K562 (cell line): ENCODE results near the gene NEMP2. TPM values are rescaled to one million over a fixed set of nuclear protein-coding genes. Genes with fewer than 3 reads are reported as not detected.

Experiments used
- ATAC-seq: fragments of 200-7000 bp; cut with Tn5 transposase; 3 replicates; pipeline ENCODE4 v1.9.1; 2020; ENCODE audit warnings: moderate library complexity
- BruUV-seq: library from RNA; stranded (reverse); fragments of 400-500 nt; replicated peaks from 2 replicates; lab custom pipeline; 2021; lab: Mats Ljungman, UMichigan
- CTCF ChIA-PET: fragments of 300-600 bp; formaldehyde crosslinking; extraction: SDS; loops from one replicate; lab custom pipeline; 2021; ENCODE audit warnings: low intra/inter-chr PET ratio; lab: Yijun Ruan, JAX
- POLR2A ChIA-PET: fragments of 300-600, 350-650 bp; sonication (Branson Sonifier 250); formaldehyde crosslinking; extraction: SDS; loops from one replicate; lab custom pipeline; 2021; ENCODE audit warnings: antibody characterized with exemption, inconsistent platforms; lab: Yijun Ruan, JAX
- DNase-seq, 4 experiments: peaks; one replicate each; pipeline versions ENCODE4 v3.0.0 to v3.0.0-alpha.2; 2011 to 2018; ENCODE audit warnings: low spot score in 3 of 4, mixed read lengths in 3 of 4; ENCODE audit errors: extremely low read depth in 1 of 4
- FAIRE-seq: peaks from 2 replicates; lab custom pipeline; 2011; peaks lifted over from hg19 to GRCh38; lab: Jason Lieb, UNC
- H2AFZ ChIP-seq: 2 replicates; pipeline ENCODE4 v1.6.0; 2011; ENCODE audit warnings: low read depth, low read length, control low read depth, inconsistent platforms
- H3K27ac ChIP-seq: fragments of 200-600 bp; 3 replicates; pipeline ENCODE4 v1.8.0; 2011; ENCODE audit warnings: low read depth, mild to moderate bottlenecking, control low read depth, inconsistent platforms, low read length, moderate library complexity, mixed read lengths; ENCODE audit errors: extremely low read depth
- H3K27me3 ChIP-seq, 2 experiments: fragments of 300-600 bp in 1 of 2; 2 replicates in 1 of 2; 3 replicates in 1 of 2; pipeline versions ENCODE4 v1.6.0 to v1.8.0; 2011; ENCODE audit warnings: inconsistent platforms in 2 of 2, low read length in 2 of 2, mild to moderate bottlenecking in 1 of 2, mixed read lengths in 1 of 2, moderate library complexity in 1 of 2; ENCODE audit not compliant: control insufficient read depth in 2 of 2, insufficient read depth in 2 of 2
- H3K36me3 ChIP-seq: fragments of 300-600 bp; 3 replicates; pipeline ENCODE4 v1.8.0; 2011; ENCODE audit warnings: mild to moderate bottlenecking, low read length, inconsistent platforms; ENCODE audit not compliant: control insufficient read depth, insufficient read depth
- H3K4me1 ChIP-seq, 2 experiments: fragments of 200-600 bp in 1 of 2; replicated peaks in 1 of 2; 2 replicates in 1 of 2; 3 replicates in 1 of 2; pipeline versions ENCODE4 v1.5.1 to v1.8.0; 2011; ENCODE audit warnings: inconsistent platforms in 2 of 2, low read length in 2 of 2, mild to moderate bottlenecking in 1 of 2, mixed read lengths in 1 of 2, moderate library complexity in 1 of 2; ENCODE audit not compliant: control insufficient read depth in 2 of 2, insufficient read depth in 2 of 2
- H3K4me2 ChIP-seq: 2 replicates; pipeline ENCODE4 v1.6.1; 2011; ENCODE audit warnings: low read length, control low read depth, inconsistent platforms, mixed read lengths; ENCODE audit not compliant: insufficient read depth
- H3K4me3 ChIP-seq: fragments of 200-600 bp; sonication (generic), shearing (Covaris generic); 2 replicates; pipeline ENCODE4 v1.5.1; 2016; ENCODE audit warnings: control low read depth, inconsistent platforms
- H3K79me2 ChIP-seq: fragments of 200-600 bp; 3 replicates; pipeline ENCODE4 v1.8.0; 2011; ENCODE audit warnings: low read length, inconsistent platforms; ENCODE audit not compliant: control insufficient read depth, insufficient read depth
- H3K9ac ChIP-seq, 2 experiments: 2 replicates each; pipeline versions ENCODE4 v1.6.0 to v1.6.1; 2011; ENCODE audit warnings: low read depth in 2 of 2, low read length in 2 of 2, control low read depth in 1 of 2, inconsistent platforms in 1 of 2, mild to moderate bottlenecking in 1 of 2, mixed read lengths in 1 of 2; ENCODE audit not compliant: insufficient read depth in 1 of 2
- H3K9me1 ChIP-seq: one replicate; pipeline ENCODE4 v1.6.0; 2011; ENCODE audit warnings: inconsistent platforms, mild to moderate bottlenecking, low read length, moderate library complexity; ENCODE audit not compliant: control insufficient read depth, insufficient read depth
- H3K9me3 ChIP-seq: replicated peaks from 2 replicates; pipeline ENCODE4 v1.5.1; 2011; ENCODE audit warnings: low read depth, low read length, inconsistent platforms; ENCODE audit not compliant: control insufficient read depth, insufficient read depth
- H4K20me1 ChIP-seq: replicated peaks from 2 replicates; pipeline ENCODE4 v1.6.1; 2011; ENCODE audit warnings: low read length, inconsistent platforms, mixed read lengths; ENCODE audit not compliant: control insufficient read depth, insufficient read depth
- CAMTA2 ChIP-seq: fragments of 250-450 bp; sonication (Bioruptor Pico); conservative IDR thresholded peaks from 2 replicates; pipeline ENCODE4 v1.5.1; 2022
- CEBPB ChIP-seq: fragments of 450-650 bp; IDR thresholded peaks from 2 replicates; pipeline ENCODE4 v1.6.1; 2016; ENCODE audit warnings: missing genetic modification characterization, missing compliant biosample characterization
- HBP1 ChIP-seq: fragments of 450-650 bp; formaldehyde crosslinking; IDR thresholded peaks from 2 replicates; pipeline ENCODE4 v1.4.0; 2022; ENCODE audit warnings: missing genetic modification characterization
- HNRNPUL1 ChIP-seq: fragments of 200-400 bp; formaldehyde crosslinking; IDR thresholded peaks from 2 replicates; pipeline ENCODE4 v1.6.1; 2017; ENCODE audit warnings: low read length
- MECOM ChIP-seq: fragments of 250-450 bp; sonication (Bioruptor Pico); IDR thresholded peaks from 2 replicates; pipeline ENCODE4 v1.8.0; 2022; ENCODE audit warnings: inconsistent platforms
- PBX2 ChIP-seq, 2 experiments: IDR thresholded peaks in 1 of 2; conservative IDR thresholded peaks in 1 of 2; 2 replicates each; pipeline ENCODE4 v1.6.1; 2016; ENCODE audit warnings: low read depth in 2 of 2, mild to moderate bottlenecking in 1 of 2, missing compliant biosample characterization in 1 of 2, missing genetic modification characterization in 1 of 2, moderate library complexity in 1 of 2
- ZC3H11A ChIP-seq: IDR thresholded peaks from 2 replicates; pipeline ENCODE4 v1.6.1; 2012; ENCODE audit warnings: low read depth, low read length, improper control_type of control experiment
- ZSCAN32 ChIP-seq: fragments of 450-650 bp; formaldehyde crosslinking; IDR thresholded peaks from 2 replicates; pipeline ENCODE4 v1.4.0; 2020; ENCODE audit warnings: mild to moderate bottlenecking, moderate library complexity
- WGBS: fragments of 100-300 bp; shearing (Covaris generic); methylation state at CpG from one replicate; pipeline ENCODE4 v1.1.6; 2016; ENCODE audit warnings: low coverage, mixed read lengths; ENCODE audit not compliant: insufficient coverage; ENCODE audit errors: missing lambda C conversion rate; 5-methylcytosine and 5-hydroxymethylcytosine counted together
- in situ Hi-C: fragments of 300-500 bp; cut with MboI; formaldehyde crosslinking; loops from 4 replicates; pipeline ENCODE4 v1.15.0; 2018; ENCODE audit warnings: inconsistent platforms, mixed read lengths
- intact Hi-C: fragments of 100-400 bp; cut with micrococcal nuclease; formaldehyde crosslinking; loops from 2 replicates; pipeline ENCODE4 v1.14.2; 2022
- polyA plus RNA-seq, 8 experiments: library from polyadenylated mRNA; depleted of rRNA in 4 of 8; stranded (reverse) in 5 of 8; unstranded in 3 of 8; fragments of >200 nt; fragmentation: Nextera tagmentation in 2 of 8; fragmentation: Illumina TruSeq in 1 of 8; extraction: Ambion mirVana in 2 of 8; extraction: Trizol in 1 of 8; gene quantifications; 2 replicates each; pipeline versions ENCODE4 v1.2.1 to v1.2.3, GENCODE V29; 2011 to 2014; ENCODE audit warnings: inconsistent platforms in 1 of 8, missing spikeins in 1 of 8
- total RNA-seq, 7 experiments: library from RNA; depleted of rRNA in 6 of 7; stranded (reverse); fragments of >200 nt in 6 of 7; fragmentation: Illumina TruSeq in 2 of 7; extraction: Trizol in 2 of 7; gene quantifications; 2 replicates each; pipeline versions ENCODE4 v1.2.1 to v1.2.3, GENCODE V29; 2011 to 2021; ENCODE audit warnings: low replicate concordance in 1 of 7

Gene NEMP2
- total and polyA plus RNA-seq, 9 of the 15 experiments (the other 6 are each of a cell fraction or from before 2014, with no cell fraction given) = 0.32 to 3.0 (median 1.7) TPM

- H3K4me2 ChIP-seq = no peak overlapping the region
- H3K79me2 ChIP-seq = no peaks in the 10 kb centered on the region
- H3K4me1 ChIP-seq = no peaks in the 10 kb centered on the region
- H2AFZ ChIP-seq = no peak overlapping the region
- no TSS peak for BruUV-seq
- peak; percentile 50 for TF ChIP-seq CEBPB (tag)
- no peak for TF ChIP-seq HBP1
- TF ChIP-seq, all 486 proteins: peak for 1
- FAIRE-seq (no peak), DNase-seq (no peak), ATAC-seq (no peak)
- Histone ChIP-seq H3K9me1 (no peaks in the 10 kb centered on the region), H3K4me3 (no peak overlapping the region), H3K9me3 (no peaks in the 10 kb centered on the region), H3K27me3 (no peaks in the 10 kb centered on the region), H3K27ac (no peak overlapping the region), H4K20me1 (no peaks in the 10 kb centered on the region), H3K36me3 (no peaks in the 10 kb centered on the region), H3K9ac (no peak overlapping the region)
- POLR2A ChIA-PET = no interaction called here
- CTCF ChIA-PET = no interaction called here
- in situ Hi-C loops = no loop called here
- 100% methylated on average over 1 of the region's 1 CpG for WGBS
- intact Hi-C loops = no loop called here
These were observed 19.8 kb downstream of the NEMP2 start for GRCh38 chr2:190514676-190515075.

- H3K9ac ChIP-seq = no peak overlapping the region
- H3K4me1 ChIP-seq = no peaks in the 10 kb centered on the region
- TF ChIP-seq PBX2 (CRISPR knock-in tag; IDR thresholded peaks at IDR 0.05; ENCODE audit: low read depth) = no peak
- no peak for TF ChIP-seq PBX2 (tag; conservative IDR thresholded peaks at IDR 0.05; ENCODE audit: low read depth)
- no peak for TF ChIP-seq ZC3H11A
- no peak for TF ChIP-seq MECOM (CRISPR knock-in tag)
- TF ChIP-seq HNRNPUL1 = no peak
- TF ChIP-seq ZSCAN32 (CRISPR knock-in tag) = no peak
- no peak for TF ChIP-seq CAMTA2 (CRISPR knock-in tag)
- no peak overlapping the region for H3K4me3 ChIP-seq
- H3K36me3 ChIP-seq = no peaks in the 10 kb centered on the region; the same call in 2 of the 3 replicates
- no peak overlapping the region for H2AFZ ChIP-seq
- no TSS peak for BruUV-seq
- in situ Hi-C loops (no loop called here), intact Hi-C loops (no loop called here)
- ChIA-PET CTCF (no interaction called here), POLR2A (interaction anchor here (0.7 kb wide), 1 partner anchor 10 kb away, joined by 3 read pairs; no protein-coding TSS in a partner anchor)
- H3K79me2 ChIP-seq = no peaks in the 10 kb centered on the region
- H3K27me3 ChIP-seq = no peaks in the 10 kb centered on the region
- no peak overlapping the region for H3K4me2 ChIP-seq
- no peaks in the 10 kb centered on the region for H4K20me1 ChIP-seq
- no peak for ATAC-seq
- H3K9me3 ChIP-seq = no peaks in the 10 kb centered on the region
- no peak for FAIRE-seq
- 38% methylated on average over 2 of the region's 2 CpGs for WGBS
- H3K27ac ChIP-seq = no peak overlapping the region
- no peak for DNase-seq
- no peaks in the 10 kb centered on the region for H3K9me1 ChIP-seq
These were observed 20.6 kb downstream of the NEMP2 start for GRCh38 chr2:190513877-190514276.
